K562 (cell line): ENCODE data around the gene ZBTB42. TPM values are rescaled to one million over a fixed set of nuclear protein-coding genes. Genes with fewer than 3 reads are reported as not detected.
A peak's percentile ranks its signal among the peaks of the same experiment; 100 is the strongest.

ENCODE experiments used
- ATAC-seq: fragments of 200-7000 bp; cut with Tn5 transposase; 3 replicates; pipeline ENCODE4 v1.9.1; 2020; ENCODE audit warnings: moderate library complexity
- BruUV-seq: library from RNA; stranded (reverse); fragments of 400-500 nt; replicated peaks from 2 replicates; lab custom pipeline; 2021; lab: Mats Ljungman, UMichigan
- CTCF ChIA-PET: fragments of 300-600 bp; formaldehyde crosslinking; extraction: SDS; loops from one replicate; lab custom pipeline; 2021; ENCODE audit warnings: low intra/inter-chr PET ratio; lab: Yijun Ruan, JAX
- POLR2A ChIA-PET: fragments of 300-600, 350-650 bp; sonication (Branson Sonifier 250); formaldehyde crosslinking; extraction: SDS; loops from one replicate; lab custom pipeline; 2021; ENCODE audit warnings: antibody characterized with exemption, inconsistent platforms; lab: Yijun Ruan, JAX
- DNase-seq, 4 experiments: peaks; one replicate each; pipeline versions ENCODE4 v3.0.0 to v3.0.0-alpha.2; 2011 to 2018; ENCODE audit warnings: low spot score in 3 of 4, mixed read lengths in 3 of 4; ENCODE audit errors: extremely low read depth in 1 of 4
- FAIRE-seq: peaks from 2 replicates; lab custom pipeline; 2011; peaks lifted over from hg19 to GRCh38; lab: Jason Lieb, UNC
- H2AFZ ChIP-seq: 2 replicates; pipeline ENCODE4 v1.6.0; 2011; ENCODE audit warnings: low read depth, low read length, control low read depth, inconsistent platforms
- H3K27ac ChIP-seq: fragments of 200-600 bp; 3 replicates; pipeline ENCODE4 v1.8.0; 2011; ENCODE audit warnings: low read depth, mild to moderate bottlenecking, control low read depth, inconsistent platforms, low read length, moderate library complexity, mixed read lengths; ENCODE audit errors: extremely low read depth
- H3K27me3 ChIP-seq, 2 experiments: fragments of 300-600 bp in 1 of 2; 2 replicates in 1 of 2; 3 replicates in 1 of 2; pipeline versions ENCODE4 v1.6.0 to v1.8.0; 2011; ENCODE audit warnings: inconsistent platforms in 2 of 2, low read length in 2 of 2, mild to moderate bottlenecking in 1 of 2, mixed read lengths in 1 of 2, moderate library complexity in 1 of 2; ENCODE audit not compliant: control insufficient read depth in 2 of 2, insufficient read depth in 2 of 2
- H3K36me3 ChIP-seq: fragments of 300-600 bp; 3 replicates; pipeline ENCODE4 v1.8.0; 2011; ENCODE audit warnings: mild to moderate bottlenecking, low read length, inconsistent platforms; ENCODE audit not compliant: control insufficient read depth, insufficient read depth
- H3K4me1 ChIP-seq, 2 experiments: fragments of 200-600 bp in 1 of 2; replicated peaks in 1 of 2; 2 replicates in 1 of 2; 3 replicates in 1 of 2; pipeline versions ENCODE4 v1.5.1 to v1.8.0; 2011; ENCODE audit warnings: inconsistent platforms in 2 of 2, low read length in 2 of 2, mild to moderate bottlenecking in 1 of 2, mixed read lengths in 1 of 2, moderate library complexity in 1 of 2; ENCODE audit not compliant: control insufficient read depth in 2 of 2, insufficient read depth in 2 of 2
- H3K4me2 ChIP-seq: 2 replicates; pipeline ENCODE4 v1.6.1; 2011; ENCODE audit warnings: low read length, control low read depth, inconsistent platforms, mixed read lengths; ENCODE audit not compliant: insufficient read depth
- H3K4me3 ChIP-seq: fragments of 200-600 bp; sonication (generic), shearing (Covaris generic); 2 replicates; pipeline ENCODE4 v1.5.1; 2016; ENCODE audit warnings: control low read depth, inconsistent platforms
- H3K79me2 ChIP-seq: fragments of 200-600 bp; 3 replicates; pipeline ENCODE4 v1.8.0; 2011; ENCODE audit warnings: low read length, inconsistent platforms; ENCODE audit not compliant: control insufficient read depth, insufficient read depth
- H3K9ac ChIP-seq, 2 experiments: 2 replicates each; pipeline versions ENCODE4 v1.6.0 to v1.6.1; 2011; ENCODE audit warnings: low read depth in 2 of 2, low read length in 2 of 2, control low read depth in 1 of 2, inconsistent platforms in 1 of 2, mild to moderate bottlenecking in 1 of 2, mixed read lengths in 1 of 2; ENCODE audit not compliant: insufficient read depth in 1 of 2
- H3K9me1 ChIP-seq: one replicate; pipeline ENCODE4 v1.6.0; 2011; ENCODE audit warnings: inconsistent platforms, mild to moderate bottlenecking, low read length, moderate library complexity; ENCODE audit not compliant: control insufficient read depth, insufficient read depth
- H3K9me3 ChIP-seq: replicated peaks from 2 replicates; pipeline ENCODE4 v1.5.1; 2011; ENCODE audit warnings: low read depth, low read length, inconsistent platforms; ENCODE audit not compliant: control insufficient read depth, insufficient read depth
- H4K20me1 ChIP-seq: replicated peaks from 2 replicates; pipeline ENCODE4 v1.6.1; 2011; ENCODE audit warnings: low read length, inconsistent platforms, mixed read lengths; ENCODE audit not compliant: control insufficient read depth, insufficient read depth
- BCOR ChIP-seq: fragments of 450-650 bp; IDR thresholded peaks from 2 replicates; pipeline ENCODE4 v1.6.1; 2016
- ESRRA ChIP-seq: fragments of 450-650 bp; IDR thresholded peaks from 2 replicates; pipeline ENCODE4 v1.6.1; 2014; ENCODE audit warnings: low read depth, mild to moderate bottlenecking, moderate library complexity, borderline replicate concordance
- HCFC1 ChIP-seq: IDR thresholded peaks from 2 replicates; pipeline ENCODE4 v1.6.1; 2012; ENCODE audit warnings: low read depth, low read length, improper control_type of control experiment
- KDM1A ChIP-seq, 2 experiments: fragments of 450-650 bp; IDR thresholded peaks; 2 replicates each; pipeline ENCODE4 v1.6.1; 2016; ENCODE audit warnings: mild to moderate bottlenecking in 2 of 2
- NFE2 ChIP-seq: IDR thresholded peaks from 2 replicates; pipeline ENCODE4 v1.6.1; 2014; ENCODE audit warnings: antibody characterized with exemption, low read depth
- ZBTB7A ChIP-seq: IDR thresholded peaks from 2 replicates; pipeline ENCODE4 v1.6.1; 2011; ENCODE audit warnings: low read depth, mild to moderate bottlenecking, low read length, moderate library complexity, borderline replicate concordance; ENCODE audit not compliant: control insufficient read depth
- ZNF3 ChIP-seq: fragments of 250-450 bp; sonication (Bioruptor Pico); IDR thresholded peaks from 2 replicates; pipeline ENCODE4 v1.5.0; 2021; ENCODE audit warnings: mild to moderate bottlenecking, moderate library complexity
- ZSCAN32 ChIP-seq: fragments of 450-650 bp; formaldehyde crosslinking; IDR thresholded peaks from 2 replicates; pipeline ENCODE4 v1.4.0; 2020; ENCODE audit warnings: mild to moderate bottlenecking, moderate library complexity
- WGBS: fragments of 100-300 bp; shearing (Covaris generic); methylation state at CpG from one replicate; pipeline ENCODE4 v1.1.6; 2016; ENCODE audit warnings: low coverage, mixed read lengths; ENCODE audit not compliant: insufficient coverage; ENCODE audit errors: missing lambda C conversion rate; 5-methylcytosine and 5-hydroxymethylcytosine counted together
- in situ Hi-C: fragments of 300-500 bp; cut with MboI; formaldehyde crosslinking; loops from 4 replicates; pipeline ENCODE4 v1.15.0; 2018; ENCODE audit warnings: inconsistent platforms, mixed read lengths
- intact Hi-C: fragments of 100-400 bp; cut with micrococcal nuclease; formaldehyde crosslinking; loops from 2 replicates; pipeline ENCODE4 v1.14.2; 2022
- polyA plus RNA-seq, 8 experiments: library from polyadenylated mRNA; depleted of rRNA in 4 of 8; stranded (reverse) in 5 of 8; unstranded in 3 of 8; fragments of >200 nt; fragmentation: Nextera tagmentation in 2 of 8; fragmentation: Illumina TruSeq in 1 of 8; extraction: Ambion mirVana in 2 of 8; extraction: Trizol in 1 of 8; gene quantifications; 2 replicates each; pipeline versions ENCODE4 v1.2.1 to v1.2.3, GENCODE V29; 2011 to 2014; ENCODE audit warnings: inconsistent platforms in 1 of 8, missing spikeins in 1 of 8
- total RNA-seq, 7 experiments: library from RNA; depleted of rRNA in 6 of 7; stranded (reverse); fragments of >200 nt in 6 of 7; fragmentation: Illumina TruSeq in 2 of 7; extraction: Trizol in 2 of 7; gene quantifications; 2 replicates each; pipeline versions ENCODE4 v1.2.1 to v1.2.3, GENCODE V29; 2011 to 2021; ENCODE audit warnings: low replicate concordance in 1 of 7

Gene ZBTB42
- total and polyA plus RNA-seq, 9 of the 15 experiments (the other 6 are each of a cell fraction or from before 2014, with no cell fraction given): 0.03 to 8.5 (median 2.4) TPM

DNA sequence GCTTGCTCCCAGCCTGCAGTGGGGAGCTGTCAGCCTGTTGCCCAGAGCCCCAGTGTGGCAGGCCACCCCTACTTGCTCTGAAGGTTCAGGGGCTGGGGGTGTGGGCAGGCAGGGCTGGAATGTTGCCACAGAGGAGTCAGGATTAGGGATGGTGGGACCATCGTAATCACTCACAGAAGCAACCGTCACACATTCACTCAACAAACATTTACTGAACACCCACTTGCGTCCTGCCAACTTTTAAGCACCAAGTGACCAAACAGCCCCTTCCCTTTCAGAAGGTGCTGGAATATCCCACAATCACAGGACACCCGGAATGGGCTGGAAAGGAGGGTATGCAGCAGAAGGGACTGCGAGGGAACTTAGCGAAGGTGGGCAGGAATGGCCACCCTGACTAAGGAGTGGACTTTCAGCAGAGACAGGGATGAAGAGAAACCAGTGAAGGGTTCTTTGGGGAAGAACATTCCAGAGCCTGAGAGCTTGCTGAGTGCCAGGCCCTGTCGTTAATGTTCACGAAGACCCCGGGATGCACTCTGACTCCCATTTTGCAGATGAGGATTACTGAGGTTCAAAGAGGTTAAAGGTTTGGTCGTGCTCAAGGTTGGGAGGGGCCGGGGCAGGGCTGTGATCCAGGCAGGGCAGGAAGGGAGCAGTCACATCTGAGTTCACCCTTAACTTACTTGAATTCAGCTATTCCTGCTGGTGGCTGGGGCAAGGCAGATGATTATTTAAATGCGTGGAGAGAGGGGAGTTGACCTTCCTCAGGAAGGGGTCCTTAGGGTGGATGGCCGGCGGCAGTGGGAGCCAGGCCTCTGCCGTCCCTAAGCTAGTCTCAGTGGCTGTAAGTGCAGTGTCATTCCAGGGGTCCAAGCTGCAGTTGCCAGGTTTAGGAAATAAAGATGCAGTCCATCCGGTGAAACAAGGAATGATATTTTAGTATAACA lies 2.3 kb upstream of the ZBTB42 start:
- Histone ChIP-seq H4K20me1 (peaks cover 3% of the 10 kb centered on the region; the same call in 1 of the 2 replicates), H3K4me1 (peaks cover 53 to 92% of the 10 kb centered on the region in 2 experiments), H2AFZ (peak overlapping the region; percentile 86), H3K27ac (peak overlapping the region; percentile 84), H3K9me3 (no peaks in the 10 kb centered on the region), H3K9me1 (no peaks in the 10 kb centered on the region), H3K9ac (peak overlapping the region; percentile 80 to 93), H3K4me3 (no peak overlapping the region), H3K27me3 (no peaks in the 10 kb centered on the region), H3K4me2 (peak overlapping the region; percentile 84), H3K79me2 (peaks cover 35% of the 10 kb centered on the region), H3K36me3 (peaks cover 6% of the 10 kb centered on the region; the same call in 1 of the 3 replicates)
- FAIRE-seq: peak; percentile 67
- 59% methylated on average over 14 of the region's 16 CpGs for WGBS
- no TSS peak for BruUV-seq
- intact Hi-C loops (loop anchor here (2.0 kb wide), 1 partner anchor 30 kb away; no protein-coding TSS in a partner anchor), in situ Hi-C loops (no loop called here)
- DNase-seq: no peak
- TF ChIP-seq KDM1A (IDR thresholded peaks at IDR 0.05): peak; percentile 35 to 63; a peak in 2 of 4 replicates
- peak; percentile 52; the same call in 1 of the 2 replicates for TF ChIP-seq ZBTB7A
- no peak for TF ChIP-seq HCFC1
- TF ChIP-seq ESRRA: peak; percentile 78
- TF ChIP-seq ZSCAN32: no peak
- TF ChIP-seq NFE2: peak; percentile 49; the same call in 1 of the 2 replicates
- TF ChIP-seq BCOR: peak; percentile 76
- TF ChIP-seq ZNF3 (CRISPR knock-in tag): peak; percentile 69
- ChIA-PET POLR2A (interaction anchor here (0.7 to 1.1 kb wide), 2 partner anchors 32 to 47 kb away, joined by 3 to 4 read pairs; no protein-coding TSS in a partner anchor), CTCF (no interaction called here)
- ATAC-seq: no peak
